GM12873 (cell line): ENCODE measurements around the gene HTR5A.

Source experiments
- CTCF ChIP-seq: IDR thresholded peaks from 2 replicates; pipeline ENCODE4 v1.5.1; 2012; ENCODE audit warnings: low read depth, mild to moderate bottlenecking, moderate library complexity, low read length, control low read depth; ENCODE audit not compliant: insufficient read depth; ENCODE audit errors: missing control alignments

The HTR5A gene

GRCh38 chr7:155048006-155048405 lies 22.1 kb upstream of the HTR5A start:
- no peak for TF ChIP-seq CTCF

GRCh38 chr7:155051355-155051754 lies 18.8 kb upstream of the HTR5A start:
- TF ChIP-seq CTCF, result no peak

- TF ChIP-seq CTCF, result no peak
These were observed 17.1 kb upstream of the HTR5A start for GRCh38 chr7:155053002-155053401.

GRCh38 chr7:155054761-155055160 lies 15.4 kb upstream of the HTR5A start:
- TF ChIP-seq CTCF, result no peak

- no peak for TF ChIP-seq CTCF
These were observed 13.0 kb upstream of the HTR5A start for GRCh38 chr7:155057076-155057475.

GRCh38 chr7:155058896-155059295 lies 11.2 kb upstream of the HTR5A start:
- TF ChIP-seq CTCF, result no peak

GRCh38 chr7:155059703-155060102 lies 10.4 kb upstream of the HTR5A start:
- TF ChIP-seq CTCF, result no peak
